ENCODE data around the gene SLIT1.

The SLIT1 gene

DNA sequence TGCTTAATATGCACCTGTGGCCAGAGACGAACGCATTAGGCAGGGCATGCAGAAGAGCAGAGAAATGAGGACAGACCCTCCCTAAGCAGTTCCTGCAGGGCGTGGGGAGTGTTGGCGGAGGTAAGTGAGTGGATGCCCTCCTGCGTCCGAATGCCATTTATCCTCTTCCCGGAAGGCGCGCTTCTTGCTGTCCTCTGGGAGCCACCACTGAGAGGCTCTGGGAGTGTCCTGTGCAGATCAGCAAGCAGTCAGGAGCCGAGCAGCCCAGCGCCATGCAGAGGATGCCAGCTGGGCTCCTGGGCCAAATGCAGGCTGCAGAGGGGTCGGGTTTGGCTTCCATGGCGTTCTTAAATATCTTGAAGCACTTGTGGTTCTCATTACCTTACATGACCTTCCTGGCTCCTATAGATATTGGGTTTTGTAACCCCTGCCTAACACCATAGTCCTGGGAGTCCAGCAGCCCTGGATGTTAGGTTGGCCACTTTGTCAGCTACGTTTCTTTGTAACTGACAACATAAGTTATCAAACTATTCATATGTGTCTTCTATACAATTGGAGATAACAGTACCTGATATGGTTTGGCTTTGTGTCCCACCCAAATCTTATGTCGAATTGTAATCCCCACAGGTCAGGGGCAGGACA lies 30.0 kb upstream of the SLIT1 start:
- Histone ChIP-seq H3K4me1 (ENCODE audit: insufficient read depth, low read length) (no peaks in the 10 kb centered on the region), H3K27me3 (ENCODE audit: insufficient read depth, low read length) (no peaks in the 10 kb centered on the region), H3K9me3 (ENCODE audit: low read length) (no peaks in the 10 kb centered on the region), H3K4me3 (ENCODE audit: low read length) (no peak overlapping the region), H2AFZ (ENCODE audit: low read depth, low read length) (no peak overlapping the region), H3K36me3 (ENCODE audit: insufficient read depth, low read length) (no peaks in the 10 kb centered on the region)

DNA sequence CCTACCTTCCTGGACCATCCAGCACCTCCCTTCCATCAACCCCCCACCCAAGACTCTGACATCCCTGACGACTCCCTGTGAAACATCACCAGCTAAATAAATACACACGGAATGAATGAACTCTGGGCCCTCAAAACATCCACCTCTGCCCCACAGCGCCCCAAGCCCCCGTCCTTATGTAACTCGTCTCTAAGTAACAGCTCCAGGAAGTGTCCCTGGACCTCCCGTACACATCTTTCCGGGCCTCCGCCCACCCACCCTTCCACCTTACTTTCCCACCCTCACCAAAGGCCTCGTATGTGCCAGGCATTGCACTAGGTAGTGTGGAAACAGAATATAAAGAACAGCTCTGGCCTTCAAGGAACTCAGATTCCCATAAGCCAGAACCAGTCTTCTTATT lies 27.7 kb upstream of the SLIT1 start:
- Histone ChIP-seq H3K9me3 (ENCODE audit: low read length) (no peaks in the 10 kb centered on the region), H3K36me3 (ENCODE audit: insufficient read depth, low read length) (no peaks in the 10 kb centered on the region), H3K4me3 (ENCODE audit: low read length) (no peak overlapping the region), H2AFZ (ENCODE audit: low read depth, low read length) (no peak overlapping the region), H3K4me1 (ENCODE audit: insufficient read depth, low read length) (no peaks in the 10 kb centered on the region), H3K27me3 (ENCODE audit: insufficient read depth, low read length) (no peaks in the 10 kb centered on the region)

DNA sequence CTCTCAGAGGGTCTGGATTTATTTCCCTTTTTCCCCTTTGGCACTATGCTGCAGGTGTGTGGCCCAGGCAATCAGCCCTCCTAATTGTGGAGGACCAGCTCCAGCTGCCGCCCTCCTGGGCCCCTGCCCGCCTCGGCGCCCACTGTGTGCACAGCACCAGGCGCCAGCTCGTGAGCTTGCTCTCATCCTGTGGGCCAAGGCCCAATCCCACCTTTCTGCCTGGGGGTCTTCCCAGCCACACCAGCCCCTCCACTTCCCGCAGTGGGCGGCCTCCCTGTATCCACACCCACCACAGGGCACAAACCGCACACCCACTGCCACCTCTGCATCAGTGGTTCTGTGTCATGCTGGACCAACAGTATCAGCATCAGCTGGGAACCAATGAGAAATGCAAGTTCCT lies 25.5 kb upstream of the SLIT1 start:
- no peaks in the 10 kb centered on the region for H3K36me3 ChIP-seq (ENCODE audit: insufficient read depth, low read length)
- no peak overlapping the region for H3K4me3 ChIP-seq (ENCODE audit: low read length)

DNA sequence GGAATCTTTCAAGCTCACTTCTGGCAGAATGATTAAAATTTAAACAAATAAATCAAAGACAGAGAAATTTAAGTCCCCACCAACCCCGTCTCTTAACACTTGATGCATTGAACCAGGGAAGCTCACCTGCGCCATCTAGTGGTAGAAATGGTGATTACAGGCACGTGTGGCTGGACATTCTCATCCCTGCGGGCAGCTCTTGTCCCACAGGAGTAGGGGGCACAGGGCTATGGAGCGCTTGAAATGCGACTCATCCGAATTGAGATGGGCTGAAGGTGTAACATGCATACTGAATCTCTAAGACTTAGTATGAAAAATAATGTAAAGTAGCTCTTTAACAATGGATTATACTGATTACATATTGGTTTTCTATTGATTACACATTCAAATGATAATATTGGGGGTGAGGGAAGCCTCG lies 24.8 kb upstream of the SLIT1 start:
- no peaks in the 10 kb centered on the region for H3K9me3 ChIP-seq (ENCODE audit: low read length)
- H3K4me1 ChIP-seq (ENCODE audit: insufficient read depth, low read length) = peaks cover 6% of the 10 kb centered on the region
- no peak overlapping the region for H3K4me3 ChIP-seq (ENCODE audit: low read length)

More for the DNA sequence above, 25.5 kb upstream of the SLIT1 start:
- Histone ChIP-seq H3K4me1 (ENCODE audit: insufficient read depth, low read length) (peaks cover 6% of the 10 kb centered on the region), H3K27me3 (ENCODE audit: insufficient read depth, low read length) (no peaks in the 10 kb centered on the region), H3K9me3 (ENCODE audit: low read length) (no peaks in the 10 kb centered on the region), H2AFZ (ENCODE audit: low read depth, low read length) (no peak overlapping the region)

DNA sequence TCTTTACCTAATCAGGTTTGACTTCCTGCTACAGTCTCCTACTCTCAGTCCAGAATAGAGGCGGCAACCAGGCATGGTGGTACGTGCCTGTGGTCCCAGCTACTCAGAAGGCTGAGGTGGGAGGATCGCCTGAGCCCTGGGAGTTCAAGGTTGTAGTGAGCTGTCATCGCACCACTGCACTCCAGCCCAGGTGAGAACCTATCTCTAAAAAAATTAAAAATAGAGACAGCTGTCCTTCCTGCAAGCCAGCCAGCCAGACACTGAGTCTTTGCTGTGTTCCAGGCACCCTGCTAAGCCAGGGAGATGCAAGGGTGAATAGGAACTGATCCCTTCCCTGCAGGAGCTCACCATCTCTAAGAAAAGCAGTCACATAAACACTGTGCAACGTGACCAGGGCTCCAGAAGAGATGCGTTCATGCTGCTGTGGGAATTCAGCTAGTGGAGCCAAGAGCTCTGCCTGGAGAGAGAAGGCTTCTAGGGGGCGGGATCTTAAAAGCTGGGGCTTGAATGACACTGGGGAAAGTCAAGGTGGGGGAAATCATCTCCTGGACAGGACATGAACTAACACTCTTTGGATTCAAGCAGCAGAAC lies 22.1 kb upstream of the SLIT1 start:
- H2AFZ ChIP-seq (ENCODE audit: low read depth, low read length) = no peak overlapping the region
- no peak overlapping the region for H3K4me3 ChIP-seq (ENCODE audit: low read length)
- no peaks in the 10 kb centered on the region for H3K27me3 ChIP-seq (ENCODE audit: insufficient read depth, low read length)
- H3K36me3 ChIP-seq (ENCODE audit: insufficient read depth, low read length) = no peaks in the 10 kb centered on the region
- peaks cover 3% of the 10 kb centered on the region for H3K9me3 ChIP-seq (ENCODE audit: low read length)
- H3K4me1 ChIP-seq (ENCODE audit: insufficient read depth, low read length) = peaks cover 6% of the 10 kb centered on the region

More for the DNA sequence above, 24.8 kb upstream of the SLIT1 start:
- Histone ChIP-seq H2AFZ (ENCODE audit: low read depth, low read length) (no peak overlapping the region), H3K27me3 (ENCODE audit: insufficient read depth, low read length) (no peaks in the 10 kb centered on the region), H3K36me3 (ENCODE audit: insufficient read depth, low read length) (no peaks in the 10 kb centered on the region)

DNA sequence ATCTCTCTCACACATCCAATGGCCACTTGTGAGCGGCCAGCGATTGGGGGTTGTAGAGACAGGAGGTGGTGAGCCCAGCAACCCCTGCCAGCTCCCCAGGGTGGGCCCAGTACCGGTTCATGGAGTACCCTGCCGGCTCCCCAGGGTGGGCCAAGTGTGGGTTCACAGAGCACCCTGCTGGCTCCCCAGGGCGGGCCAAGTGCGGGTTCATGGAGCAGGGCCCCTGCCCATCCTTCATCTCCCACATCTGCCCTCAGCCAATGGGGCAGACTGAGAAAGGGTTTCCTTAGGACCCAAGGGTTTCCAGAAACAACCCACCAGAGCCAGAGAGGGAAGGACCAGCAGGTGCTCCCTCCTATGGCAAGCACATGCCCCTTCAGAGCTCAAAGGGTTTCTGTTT lies 21.4 kb upstream of the SLIT1 start:
- H3K36me3 ChIP-seq (ENCODE audit: insufficient read depth, low read length) = no peaks in the 10 kb centered on the region
- no peaks in the 10 kb centered on the region for H3K27me3 ChIP-seq (ENCODE audit: insufficient read depth, low read length)
- no peak overlapping the region for H3K4me3 ChIP-seq (ENCODE audit: low read length)
- no peak overlapping the region for H2AFZ ChIP-seq (ENCODE audit: low read depth, low read length)
- peaks cover 6% of the 10 kb centered on the region for H3K4me1 ChIP-seq (ENCODE audit: insufficient read depth, low read length)
- H3K9me3 ChIP-seq (ENCODE audit: low read length) = peaks cover 3% of the 10 kb centered on the region

DNA sequence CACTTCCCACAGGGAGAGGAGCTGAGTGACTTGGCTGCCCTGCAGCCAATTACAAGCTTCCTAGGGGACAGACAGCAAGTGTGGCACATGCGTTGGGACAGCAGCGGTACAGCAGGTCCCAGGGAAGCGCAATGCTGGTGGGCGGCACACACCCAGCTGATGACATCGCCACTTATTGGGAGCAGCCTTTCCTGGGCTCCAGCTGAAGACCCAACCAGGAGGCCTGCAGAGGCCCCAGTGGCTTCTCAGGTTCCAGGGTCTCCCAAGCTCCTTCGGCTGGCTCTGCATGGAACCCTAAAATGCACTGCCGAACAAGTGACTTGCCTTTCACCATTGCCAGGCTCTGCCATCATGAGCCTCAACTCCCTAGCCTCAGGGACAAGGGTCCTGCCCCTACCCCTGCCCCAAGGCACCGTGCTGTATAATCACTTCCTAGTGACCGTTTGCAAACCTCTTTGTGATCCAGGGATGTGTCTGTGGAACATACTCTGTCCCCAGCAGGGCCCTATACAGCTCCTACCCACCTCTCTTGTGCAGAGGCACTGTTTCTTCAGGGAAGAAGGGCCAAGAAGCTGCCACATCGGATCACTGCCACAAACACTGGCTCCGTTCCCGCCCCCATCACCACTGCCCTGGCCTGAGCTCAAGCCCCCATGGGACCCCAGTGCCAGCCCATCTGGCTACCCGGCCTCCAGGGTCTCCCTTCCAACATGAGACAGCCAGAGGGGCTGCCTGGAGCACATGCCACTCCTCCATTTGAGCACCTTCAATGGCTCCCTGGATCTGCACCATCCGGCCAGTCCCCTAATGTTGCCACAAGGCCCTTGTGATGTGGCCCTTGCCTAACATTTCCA lies 19.3 kb upstream of the SLIT1 start:
- Histone ChIP-seq H2AFZ (ENCODE audit: low read depth, low read length) (no peak overlapping the region), H3K4me3 (ENCODE audit: low read length) (no peak overlapping the region), H3K4me1 (ENCODE audit: insufficient read depth, low read length) (peaks cover 6% of the 10 kb centered on the region), H3K27me3 (ENCODE audit: insufficient read depth, low read length) (no peaks in the 10 kb centered on the region), H3K9me3 (ENCODE audit: low read length) (peaks cover 3% of the 10 kb centered on the region), H3K36me3 (ENCODE audit: insufficient read depth, low read length) (no peaks in the 10 kb centered on the region)

DNA sequence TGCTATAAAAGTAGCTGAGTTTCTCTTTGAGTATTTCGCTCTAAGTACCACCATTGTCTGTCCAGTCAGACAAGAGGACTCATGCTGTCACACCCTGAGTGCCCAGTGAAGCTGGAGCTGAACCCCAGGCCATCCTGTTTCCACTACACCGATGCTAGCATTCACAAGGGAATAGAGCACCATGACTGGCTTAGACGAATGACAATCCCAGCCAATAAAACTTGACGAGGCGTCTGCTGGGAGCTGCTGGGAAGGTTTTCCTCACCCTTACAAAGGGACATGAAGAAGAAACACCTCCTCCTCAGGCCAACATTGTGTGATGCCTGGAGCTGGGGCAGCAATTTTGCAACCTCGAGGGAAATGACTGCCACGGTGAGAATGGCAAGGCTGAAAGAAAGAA lies 17.5 kb upstream of the SLIT1 start:
- no peaks in the 10 kb centered on the region for H3K36me3 ChIP-seq (ENCODE audit: insufficient read depth, low read length)
- no peak overlapping the region for H3K4me3 ChIP-seq (ENCODE audit: low read length)
- H3K4me1 ChIP-seq (ENCODE audit: insufficient read depth, low read length) = peaks cover 6% of the 10 kb centered on the region
- H2AFZ ChIP-seq (ENCODE audit: low read depth, low read length) = no peak overlapping the region
- no peaks in the 10 kb centered on the region for H3K27me3 ChIP-seq (ENCODE audit: insufficient read depth, low read length)
- H3K9me3 ChIP-seq (ENCODE audit: low read length) = peaks cover 3% of the 10 kb centered on the region

DNA sequence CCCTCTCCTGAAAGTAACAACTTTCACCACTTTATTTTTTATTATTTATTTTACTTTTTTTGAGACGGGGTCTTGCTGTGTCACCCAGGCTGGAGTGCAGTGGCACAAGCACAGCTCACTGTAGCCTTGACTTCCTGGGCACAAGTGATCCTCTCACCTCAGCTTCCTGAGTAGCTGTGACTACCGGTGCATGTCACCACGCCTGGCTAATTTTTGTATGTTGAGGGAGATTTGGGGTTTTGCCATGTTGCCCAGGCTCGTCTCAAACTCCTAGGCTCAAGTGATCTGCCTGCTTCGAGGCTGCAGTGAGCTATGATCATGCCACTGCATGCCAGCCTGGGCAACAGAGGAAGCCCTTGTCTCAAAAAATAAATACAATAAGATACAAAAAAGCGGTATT lies 14.9 kb upstream of the SLIT1 start:
- Histone ChIP-seq H3K9me3 (ENCODE audit: low read length) (peaks cover 3% of the 10 kb centered on the region), H3K4me1 (ENCODE audit: insufficient read depth, low read length) (peaks cover 6% of the 10 kb centered on the region), H2AFZ (ENCODE audit: low read depth, low read length) (no peak overlapping the region), H3K27me3 (ENCODE audit: insufficient read depth, low read length) (no peaks in the 10 kb centered on the region), H3K4me3 (ENCODE audit: low read length) (no peak overlapping the region), H3K36me3 (ENCODE audit: insufficient read depth, low read length) (no peaks in the 10 kb centered on the region)

DNA sequence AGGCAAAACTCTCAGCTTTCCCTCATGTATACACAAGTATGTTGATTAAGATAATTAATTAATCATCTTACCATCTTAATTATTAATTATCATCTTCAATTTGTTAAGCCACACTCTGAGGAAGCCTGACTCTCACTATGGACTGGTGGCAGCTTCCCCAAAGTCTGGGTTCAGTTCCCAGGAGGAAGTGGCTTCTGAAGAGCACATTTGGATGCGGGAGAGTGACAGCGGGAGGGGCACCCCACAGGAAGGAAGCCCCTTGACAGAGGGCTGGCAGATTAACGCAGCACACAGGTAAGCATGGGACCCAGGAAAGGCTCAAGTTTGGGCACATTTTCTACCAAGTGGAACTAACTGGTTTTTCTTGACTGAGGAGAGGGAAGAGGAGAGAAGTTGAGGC lies 13.4 kb upstream of the SLIT1 start:
- Histone ChIP-seq H3K9me3 (ENCODE audit: low read length) (peaks cover 3% of the 10 kb centered on the region), H3K4me3 (ENCODE audit: low read length) (no peak overlapping the region), H3K4me1 (ENCODE audit: insufficient read depth, low read length) (peaks cover 6% of the 10 kb centered on the region), H3K36me3 (ENCODE audit: insufficient read depth, low read length) (no peaks in the 10 kb centered on the region), H3K27me3 (ENCODE audit: insufficient read depth, low read length) (no peaks in the 10 kb centered on the region), H2AFZ (ENCODE audit: low read depth, low read length) (no peak overlapping the region)

DNA sequence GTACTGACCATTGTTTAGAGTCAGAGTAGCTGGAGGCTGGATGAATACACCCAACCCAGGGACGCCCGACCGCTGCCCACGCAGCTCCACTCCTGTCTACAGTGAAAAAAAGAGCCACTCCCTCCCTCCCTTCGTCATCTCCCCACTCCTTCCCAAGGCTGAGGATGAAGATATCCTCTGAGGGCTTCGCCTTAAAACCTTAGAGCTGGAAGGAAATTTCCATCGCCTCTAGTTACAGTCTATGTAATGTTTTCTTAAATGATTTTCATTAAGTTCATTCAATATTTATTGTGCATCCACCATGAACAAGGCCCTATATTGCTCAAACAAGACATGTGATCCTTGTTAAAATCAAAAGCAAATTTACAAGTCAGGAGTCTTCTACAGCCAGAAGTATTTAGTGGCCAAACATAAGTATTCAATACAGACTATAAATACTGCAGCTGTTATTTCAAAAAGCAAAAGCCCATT lies 11.3 kb upstream of the SLIT1 start:
- Histone ChIP-seq H3K36me3 (ENCODE audit: insufficient read depth, low read length) (no peaks in the 10 kb centered on the region), H3K4me1 (ENCODE audit: insufficient read depth, low read length) (peaks cover 13% of the 10 kb centered on the region), H3K9me3 (ENCODE audit: low read length) (no peaks in the 10 kb centered on the region), H3K4me3 (ENCODE audit: low read length) (no peak overlapping the region), H3K27me3 (ENCODE audit: insufficient read depth, low read length) (no peaks in the 10 kb centered on the region), H2AFZ (ENCODE audit: low read depth, low read length) (no peak overlapping the region)

DNA sequence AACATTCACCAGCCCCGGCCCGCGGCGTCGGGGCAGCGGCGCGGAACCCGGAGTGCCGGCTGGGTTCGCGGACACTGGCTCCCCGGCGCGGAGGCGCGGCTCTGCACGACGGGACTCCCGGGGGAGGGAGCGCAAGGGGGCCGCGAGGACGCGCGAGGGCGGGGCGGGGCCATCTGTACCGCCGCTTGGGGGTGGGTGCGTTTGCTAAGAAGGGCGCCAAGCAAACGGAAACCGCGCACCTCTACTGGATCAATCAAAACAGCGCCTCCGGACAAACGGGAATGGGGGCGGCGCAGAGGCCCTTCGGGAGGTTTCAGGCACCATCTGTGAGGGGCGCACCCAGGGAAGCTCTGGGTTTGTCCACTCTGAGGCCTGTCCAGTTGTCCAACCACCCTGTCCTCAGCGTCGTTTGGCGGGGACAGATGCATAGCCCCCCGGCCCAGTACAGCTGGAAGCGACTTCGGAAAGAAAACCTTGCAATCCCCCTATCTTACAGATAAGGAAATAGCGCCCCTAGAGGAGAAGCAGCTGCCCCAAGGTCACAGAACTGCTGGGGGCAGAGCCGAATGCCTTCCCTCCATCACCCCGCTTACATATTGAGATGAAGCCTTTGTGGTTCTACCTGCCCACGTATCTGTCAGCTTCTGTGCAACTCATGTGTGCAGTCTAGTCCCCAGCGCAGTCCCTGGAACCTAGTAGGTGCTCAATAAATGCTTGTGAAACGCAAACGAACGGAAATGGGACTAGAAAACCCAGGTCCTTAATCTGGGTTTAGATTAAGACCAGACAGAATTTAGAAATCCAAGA lies 10.7 kb upstream of the SLIT1 start:
- H3K4me1 ChIP-seq (ENCODE audit: insufficient read depth, low read length) = peaks cover 13% of the 10 kb centered on the region
- no peaks in the 10 kb centered on the region for H3K9me3 ChIP-seq (ENCODE audit: low read length)
- no peaks in the 10 kb centered on the region for H3K36me3 ChIP-seq (ENCODE audit: insufficient read depth, low read length)
- peak overlapping the region; percentile 57 for H2AFZ ChIP-seq (ENCODE audit: low read depth, low read length)
- no peaks in the 10 kb centered on the region for H3K27me3 ChIP-seq (ENCODE audit: insufficient read depth, low read length)
- H3K4me3 ChIP-seq (ENCODE audit: low read length) = peak overlapping the region; percentile 43

All from neuron (in vitro differentiated cells).